Upper lobe of left lung (tissue), 4 donors: ENCODE results near the gene FNBP1L.

Experiments
- CTCF ChIP-seq, 6 experiments: fragments of 450-650 bp in 4 of 6; fragments of 200-600 bp in 2 of 6; sonication (generic) in 2 of 6; IDR thresholded peaks; one replicate each; pipeline ENCODE4 v1.5.1; 2016 to 2019; ENCODE audit warnings: antibody characterized with exemption in 6 of 6
- EP300 ChIP-seq, 4 donors: sonication (generic); formaldehyde crosslinking; IDR thresholded peaks; one replicate each; pipeline ENCODE4 v1.5.1; 2017; ENCODE audit warnings: antibody characterized with exemption in 4 of 4, control low read depth in 2 of 4
- POLR2A ChIP-seq, 4 donors: fragments of 450-650 bp; IDR thresholded peaks; one replicate each; pipeline ENCODE4 v1.5.1; 2016 to 2017; ENCODE audit warnings: antibody characterized with exemption in 4 of 4, mild to moderate bottlenecking in 2 of 4

- no peak for TF ChIP-seq CTCF (IDR thresholded peaks at IDR 0.05)
- no peak for TF ChIP-seq POLR2A (IDR thresholded peaks at IDR 0.05)
- no peak for TF ChIP-seq EP300 (IDR thresholded peaks at IDR 0.05)
Observed at GRCh38 chr1:93565496-93566206, 117.7 kb downstream of the FNBP1L start.
